Epidermal melanocyte (primary cell): ENCODE measurements around the gene ELK3.
"Not testable (repeated sequence)": the region's sequence is repeated elsewhere in the genome, so short reads cannot be mapped to it uniquely, and the experiment has no call there.

Experiments
- DNase-seq: peaks from one replicate; pipeline ENCODE4 v3.0.0; 2011; ENCODE audit warnings: low spot score; ENCODE audit not compliant: insufficient read length

Gene ELK3

GRCh38 chr12:96303653-96304052 is 109.5 kb downstream of the ELK3 start:
- no peak for DNase-seq

GRCh38 chr12:96305665-96306064 is 111.5 kb downstream of the ELK3 start:
- no peak for DNase-seq

- no peak for DNase-seq
Measured at GRCh38 chr12:96308881-96309280, 114.7 kb downstream of the ELK3 start.

- DNase-seq: no peak
Measured at GRCh38 chr12:96310067-96310466, 115.9 kb downstream of the ELK3 start.

GRCh38 chr12:96311191-96311590 is 117.0 kb downstream of the ELK3 start:
- DNase-seq: no peak

- no peak for DNase-seq
Measured at GRCh38 chr12:96313606-96314005, 119.4 kb downstream of the ELK3 start.

GRCh38 chr12:96314723-96315122 is 120.5 kb downstream of the ELK3 start:
- DNase-seq: no peak

GRCh38 chr12:96315741-96316481 is 121.7 kb downstream of the ELK3 start:
- not testable (repeated sequence) for DNase-seq

- not testable (repeated sequence) for DNase-seq
Measured at GRCh38 chr12:96317801-96318200, 123.6 kb downstream of the ELK3 start.
